OCI-LY3 (cell line): ENCODE measurements around the gene TLR9.

Source experiments
- H2AFZ ChIP-seq: fragments of 200-600, 300-600 bp; shearing (Covaris generic); 2 replicates; pipeline ENCODE4 v1.6.0; 2014; ENCODE audit warnings: antibody characterized with exemption, low read depth, low read length
- H3K27ac ChIP-seq: fragments of 200-600, 300-600 bp; sonication (generic); 2 replicates; pipeline ENCODE4 v1.5.1; 2014; ENCODE audit warnings: mild to moderate bottlenecking, low read length, moderate library complexity, mixed read lengths
- H3K27me3 ChIP-seq: fragments of 200-600, 300-600 bp; sonication (generic); 2 replicates; pipeline ENCODE4 v1.6.1; 2014; ENCODE audit warnings: low read depth, low read length, mixed read lengths
- H3K36me3 ChIP-seq: fragments of 200-600, 300-600 bp; sonication (generic); replicated peaks from 2 replicates; pipeline ENCODE3; 2014; ENCODE audit warnings: low read depth, low read length, mixed read lengths
- H3K4me1 ChIP-seq: fragments of 300-600, 200-600 bp; sonication (generic); 2 replicates; pipeline ENCODE4 v1.6.1; 2014; ENCODE audit warnings: low read length, mixed read lengths
- H3K4me2 ChIP-seq: fragments of 200-600, 300-600 bp; sonication (generic); 2 replicates; pipeline ENCODE4 v1.6.1; 2014; ENCODE audit warnings: low read length, mixed read lengths
- H3K4me3 ChIP-seq: fragments of 300-600, 200-600 bp; sonication (generic); 2 replicates; pipeline ENCODE4 v1.5.1; 2014; ENCODE audit warnings: antibody characterized with exemption, mild to moderate bottlenecking, low read length, moderate library complexity
- H3K79me2 ChIP-seq: fragments of 300-600, 200-600 bp; shearing (Covaris generic); 2 replicates; pipeline ENCODE4 v1.6.1; 2014; ENCODE audit warnings: mild to moderate bottlenecking, low read length, mixed read lengths
- H3K9ac ChIP-seq: fragments of 300-600, 200-600 bp; shearing (Covaris generic); 2 replicates; pipeline ENCODE4 v1.6.0; 2014; ENCODE audit warnings: mild to moderate bottlenecking, low read length, moderate library complexity
- H3K9me3 ChIP-seq: fragments of 200-600, 300-600 bp; shearing (Covaris generic); 2 replicates; pipeline ENCODE4 v1.6.1; 2014; ENCODE audit warnings: low read length, mixed read lengths; ENCODE audit not compliant: insufficient read depth
- H4K20me1 ChIP-seq: fragments of 200-600, 300-600 bp; sonication (generic); 2 replicates; pipeline ENCODE4 v1.6.1; 2016; ENCODE audit warnings: low read length, mixed read lengths; ENCODE audit not compliant: insufficient read depth
- CTCF ChIP-seq: fragments of 200-600, 300-600 bp; sonication (generic); IDR thresholded peaks from 2 replicates; pipeline ENCODE4 v1.5.1; 2014; ENCODE audit warnings: antibody characterized with exemption, low read length, low read depth
- EZH2phosphoT487 ChIP-seq: fragments of 200-600 bp; shearing (Covaris generic); IDR thresholded peaks from 2 replicates; pipeline ENCODE4 v1.6.1; 2018; ENCODE audit warnings: antibody characterized with exemption, mixed run types, low read depth

Gene TLR9

GRCh38 chr3:52233108-52233591 is 7.7 kb upstream of the TLR9 start:
- H3K79me2 ChIP-seq, result peaks cover 7% of the 10 kb centered on the region; the same call in 1 of the 2 replicates
- H3K27ac ChIP-seq, result no peak overlapping the region
- H4K20me1 ChIP-seq, result no peaks in the 10 kb centered on the region
- H3K27me3 ChIP-seq, result no peaks in the 10 kb centered on the region
- H3K4me3 ChIP-seq, result no peak overlapping the region
- H3K9ac ChIP-seq, result no peak overlapping the region
- no peak for TF ChIP-seq EZH2phosphoT487
- TF ChIP-seq CTCF, result no peak; the same call in 1 of the 2 replicates
- H3K36me3 ChIP-seq, result peaks cover 5% of the 10 kb centered on the region
- no peak overlapping the region for H2AFZ ChIP-seq
- no peaks in the 10 kb centered on the region for H3K9me3 ChIP-seq
- no peak overlapping the region for H3K4me2 ChIP-seq
- H3K4me1 ChIP-seq, result peaks cover 6% of the 10 kb centered on the region

- Histone ChIP-seq H3K4me1 (no peaks in the 10 kb centered on the region), H3K4me3 (no peak overlapping the region), H3K27me3 (no peaks in the 10 kb centered on the region), H3K27ac (no peak overlapping the region), H3K9ac (no peak overlapping the region), H3K79me2 (peaks cover under 1% of the 10 kb centered on the region; the same call in 1 of the 2 replicates), H4K20me1 (no peaks in the 10 kb centered on the region), H3K9me3 (no peaks in the 10 kb centered on the region), H3K4me2 (no peak overlapping the region), H2AFZ (no peak overlapping the region), H3K36me3 (peaks cover 5% of the 10 kb centered on the region)
- no peak for TF ChIP-seq EZH2phosphoT487
- peak; percentile 40 for TF ChIP-seq CTCF
Observed at GRCh38 chr3:52232279-52233107, 7.0 kb upstream of the TLR9 start.

GRCh38 chr3:52231502-52232278 is 6.2 kb upstream of the TLR9 start:
- Histone ChIP-seq H3K9ac (no peak overlapping the region), H3K27me3 (no peaks in the 10 kb centered on the region), H3K4me3 (no peak overlapping the region), H3K27ac (no peak overlapping the region), H2AFZ (no peak overlapping the region), H3K36me3 (peaks cover 5% of the 10 kb centered on the region), H3K79me2 (no peaks in the 10 kb centered on the region), H3K4me2 (no peak overlapping the region; the same call in 1 of the 2 replicates), H3K4me1 (peaks cover 4% of the 10 kb centered on the region), H4K20me1 (no peaks in the 10 kb centered on the region), H3K9me3 (no peaks in the 10 kb centered on the region)
- TF ChIP-seq EZH2phosphoT487, result no peak
- peak; percentile 95 for TF ChIP-seq CTCF

GRCh38 chr3:52230889-52231499 is 5.5 kb upstream of the TLR9 start:
- Histone ChIP-seq H4K20me1 (no peaks in the 10 kb centered on the region), H3K79me2 (no peaks in the 10 kb centered on the region), H3K9me3 (no peaks in the 10 kb centered on the region), H3K9ac (no peak overlapping the region), H3K4me1 (peaks cover 11% of the 10 kb centered on the region), H3K27ac (no peak overlapping the region), H3K4me2 (no peak overlapping the region; the same call in 1 of the 2 replicates), H3K27me3 (no peaks in the 10 kb centered on the region), H2AFZ (no peak overlapping the region), H3K36me3 (peaks cover 5% of the 10 kb centered on the region), H3K4me3 (no peak overlapping the region)
- TF ChIP-seq CTCF (no peak), EZH2phosphoT487 (no peak)
